Erythroblast (primary cell): Measurements from ENCODE around the gene BPNT1.

ENCODE experiments used
- GATA1 ChIP-seq: IDR thresholded peaks from 2 replicates; pipeline ENCODE4 v1.6.1; 2011; ENCODE audit warnings: low read depth, mild to moderate bottlenecking, control low read depth, low read length, moderate library complexity
- POLR2A ChIP-seq: IDR thresholded peaks from 2 replicates; pipeline ENCODE4 v1.6.1; 2011; ENCODE audit warnings: mild to moderate bottlenecking, low read length

DNA sequence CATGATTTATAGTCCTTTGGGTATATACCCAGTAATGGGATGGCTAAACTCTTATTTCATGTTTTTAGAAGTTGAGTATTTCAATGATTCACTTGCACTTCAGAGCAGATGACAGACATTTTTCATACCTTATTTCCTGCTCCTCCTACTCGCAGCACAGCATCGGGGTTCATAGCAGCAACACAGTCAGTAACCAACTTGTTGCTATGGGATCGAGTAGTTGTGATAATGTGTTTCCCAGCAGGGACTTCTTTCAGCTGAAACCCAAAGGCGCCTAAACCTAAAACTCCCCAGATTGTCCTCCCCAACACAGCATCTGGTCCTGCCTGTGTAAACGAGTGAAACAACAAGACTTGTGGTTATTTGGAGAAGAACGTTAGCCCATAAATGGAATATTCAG lies 27.0 kb downstream of the BPNT1 start:
- no peak for TF ChIP-seq POLR2A
- no peak for TF ChIP-seq GATA1
